UCSD-AML1 (cell line): Measurements from ENCODE around the gene PRPS2.

Experiments
- DNase-seq: peaks from one replicate; lab custom pipeline; 2025; ENCODE audit not compliant: unreplicated experiment; lab: John Stamatoyannopoulos, UW

Gene PRPS2

DNA sequence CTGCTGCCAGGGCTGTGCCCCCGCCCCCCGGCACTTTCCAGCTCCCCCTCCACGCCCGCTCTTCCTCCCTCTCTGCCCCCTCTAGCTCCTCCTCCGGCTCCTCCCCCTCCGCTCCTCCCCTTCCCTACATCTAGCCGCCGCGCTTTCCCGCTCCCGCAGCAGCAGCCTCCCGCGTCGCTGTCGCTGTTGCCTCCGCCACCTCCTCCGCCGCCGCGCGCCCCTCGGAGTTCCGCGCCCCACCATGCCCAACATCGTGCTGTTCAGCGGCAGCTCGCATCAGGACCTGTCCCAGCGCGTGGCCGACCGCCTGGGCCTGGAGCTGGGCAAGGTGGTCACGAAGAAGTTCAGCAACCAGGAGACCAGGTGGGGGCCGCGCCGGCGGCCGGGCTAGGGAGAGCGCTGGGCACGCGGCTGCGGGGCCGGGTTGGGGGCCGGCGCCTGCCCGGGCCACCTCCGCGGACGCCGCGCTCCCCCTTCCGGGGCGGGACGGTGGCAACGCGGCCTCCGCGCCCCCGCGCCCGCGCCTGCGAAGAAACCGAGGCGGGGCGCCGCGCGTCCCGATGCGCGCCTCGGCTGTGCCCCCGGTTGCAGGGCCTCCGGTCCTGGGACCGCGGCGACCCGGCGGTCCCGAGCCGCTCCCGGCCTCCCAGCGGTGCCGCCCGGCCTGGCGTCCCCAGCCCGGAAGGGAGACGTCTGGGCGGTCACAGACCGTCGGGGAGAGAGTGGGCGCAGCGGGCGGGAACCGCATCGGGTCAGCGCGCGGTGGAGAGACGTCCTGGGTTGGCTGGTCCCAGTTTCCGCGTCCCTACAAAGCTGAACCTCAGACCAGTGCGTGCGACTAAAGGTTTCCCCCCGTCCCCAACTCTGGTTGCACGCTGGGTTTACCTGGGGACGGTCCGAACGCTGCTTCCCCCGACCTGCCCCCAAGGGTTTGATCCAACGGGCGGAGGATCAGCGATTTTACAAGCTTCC is at the start of gene PRPS2:
Gene PRPS2 (plus strand): TSS at position 156 of the 972 bp plus-strand sequence. CDS start 86 bp downstream, at position 242.
- DNase-seq = peak; percentile 59

DNA sequence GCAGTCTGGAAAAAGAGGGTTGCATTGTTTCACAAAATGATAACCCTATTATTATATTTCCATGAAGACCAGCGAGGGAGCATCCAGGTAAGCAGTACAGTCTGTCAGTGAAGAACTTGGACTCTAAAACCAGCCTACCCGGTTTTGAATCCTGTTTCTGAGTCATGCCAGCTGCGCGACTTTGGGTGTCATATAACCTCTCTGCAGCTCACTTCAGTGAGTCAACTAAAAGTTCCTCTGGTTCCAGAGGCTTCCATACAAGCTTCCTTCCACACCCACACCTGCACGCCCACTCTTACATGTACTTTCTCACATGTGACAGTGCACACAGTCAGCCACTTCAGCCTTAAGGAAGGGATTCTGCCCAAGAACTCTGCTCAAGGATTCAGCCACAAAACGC is 49.8 kb upstream of the PRPS2 start:
- DNase-seq = no peak

DNA sequence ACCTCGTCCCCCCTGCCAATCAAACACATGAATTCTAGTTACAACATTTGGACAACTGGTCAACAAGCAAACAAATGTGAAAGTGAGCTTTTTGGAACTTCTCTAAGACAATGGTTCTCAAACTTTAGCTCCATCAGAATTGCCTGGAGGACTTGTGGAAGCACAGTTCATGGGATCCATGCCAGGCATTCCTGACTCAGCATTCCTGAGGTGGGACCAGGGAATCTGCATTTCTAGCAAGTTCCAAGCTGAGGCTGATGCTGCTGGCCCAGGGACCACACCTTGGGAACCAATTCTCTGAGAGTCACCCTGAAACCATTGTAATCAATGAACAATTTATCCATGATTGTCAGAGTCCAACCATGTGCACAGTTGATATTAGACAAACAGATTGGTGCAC is 43.8 kb upstream of the PRPS2 start:
- DNase-seq = no peak

DNA sequence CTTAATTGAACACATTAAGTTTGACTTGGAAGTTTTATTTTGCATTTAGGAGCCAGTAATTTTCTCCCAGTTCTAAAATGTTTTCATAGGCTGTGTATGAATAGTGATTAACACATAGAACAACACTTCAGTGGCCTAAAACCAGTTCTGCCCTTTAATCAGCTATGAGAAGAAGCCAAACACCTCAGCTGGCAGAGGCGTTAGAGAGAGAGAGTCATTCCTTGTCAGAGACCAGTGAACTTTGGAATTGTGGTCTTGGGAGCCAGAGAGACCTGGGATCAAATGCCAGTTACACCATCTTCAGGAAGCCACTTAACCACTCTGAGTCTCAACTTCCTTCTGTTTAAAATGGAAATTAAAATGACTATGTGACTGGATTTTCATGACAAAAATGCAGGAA is 39.3 kb upstream of the PRPS2 start:
- no peak for DNase-seq

DNA sequence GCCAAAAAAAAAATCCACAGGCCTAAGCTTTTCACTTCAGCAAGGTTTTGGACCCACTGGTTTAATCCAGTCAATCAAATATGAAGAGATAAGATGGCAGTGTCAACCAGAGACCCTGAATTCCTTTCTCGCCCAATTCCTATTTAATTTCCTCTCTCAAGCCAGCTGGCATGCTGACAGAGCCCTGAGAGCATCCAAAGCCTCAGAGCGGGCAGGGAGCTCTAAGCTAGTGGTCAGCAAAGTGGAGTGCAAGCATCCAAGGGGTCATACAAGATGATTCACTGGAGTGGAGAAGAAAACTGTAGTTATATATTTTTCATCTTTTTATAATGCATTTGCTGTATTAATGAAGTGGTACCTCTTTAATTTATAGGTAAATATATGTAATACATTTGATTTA is 37.8 kb upstream of the PRPS2 start:
- DNase-seq = no peak

DNA sequence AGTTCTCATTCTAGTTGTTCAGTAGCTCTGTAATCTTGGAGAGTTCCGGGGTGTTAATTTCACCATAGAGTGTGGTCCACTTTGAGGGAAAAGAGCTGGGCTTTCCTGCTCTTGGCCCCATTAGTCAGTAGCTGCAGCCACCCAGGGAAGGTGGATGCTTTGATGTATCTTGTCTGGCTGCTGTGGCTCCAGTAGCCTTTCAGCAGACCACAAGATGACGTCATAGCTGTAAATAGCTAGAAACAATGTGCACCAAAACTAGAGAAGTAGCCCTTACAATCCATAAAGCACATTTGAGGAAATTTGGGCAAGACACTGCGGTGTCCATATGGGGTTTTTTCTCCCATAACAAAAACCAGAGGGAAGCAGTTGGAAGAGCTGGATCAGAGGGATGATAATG is 32.9 kb upstream of the PRPS2 start:
- no peak for DNase-seq

DNA sequence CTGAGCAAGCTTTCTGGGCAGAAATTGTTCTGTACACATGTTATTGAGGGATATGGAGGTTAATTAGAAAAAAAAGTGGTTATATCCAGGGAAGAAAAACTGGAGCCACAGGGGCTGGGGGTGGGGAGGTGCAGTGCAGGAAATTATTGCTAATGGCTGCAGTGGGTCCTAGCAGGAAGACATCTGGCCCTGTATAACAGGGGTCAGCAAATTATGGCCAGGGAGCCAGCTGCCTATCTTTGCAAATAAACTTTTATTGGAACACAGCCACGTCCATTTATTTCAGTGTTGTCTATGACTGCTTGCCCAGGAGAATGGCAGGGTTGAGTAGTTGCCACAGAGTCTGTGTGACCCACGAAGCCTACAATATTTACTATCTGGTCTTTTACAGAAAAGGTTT is 23.4 kb upstream of the PRPS2 start:
- DNase-seq = no peak

DNA sequence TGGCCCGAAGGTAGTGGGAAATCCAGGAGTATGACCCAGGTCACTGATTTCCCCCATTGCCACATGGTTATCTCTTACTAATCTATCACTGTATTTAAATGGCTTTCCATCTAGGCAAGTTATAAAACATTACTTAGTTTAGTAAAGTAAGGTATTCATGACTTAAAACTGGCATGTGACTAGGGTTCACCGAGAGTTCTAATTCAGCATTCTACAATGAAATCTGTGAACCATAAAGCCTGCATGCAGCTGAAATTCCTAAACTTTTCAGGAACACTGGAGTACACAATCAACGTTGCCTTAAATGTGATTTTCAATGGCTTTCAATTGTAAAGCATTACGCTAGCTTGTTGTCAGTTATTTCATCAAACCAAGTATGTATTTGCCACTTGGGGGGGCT is 22.7 kb upstream of the PRPS2 start:
- no peak for DNase-seq

DNA sequence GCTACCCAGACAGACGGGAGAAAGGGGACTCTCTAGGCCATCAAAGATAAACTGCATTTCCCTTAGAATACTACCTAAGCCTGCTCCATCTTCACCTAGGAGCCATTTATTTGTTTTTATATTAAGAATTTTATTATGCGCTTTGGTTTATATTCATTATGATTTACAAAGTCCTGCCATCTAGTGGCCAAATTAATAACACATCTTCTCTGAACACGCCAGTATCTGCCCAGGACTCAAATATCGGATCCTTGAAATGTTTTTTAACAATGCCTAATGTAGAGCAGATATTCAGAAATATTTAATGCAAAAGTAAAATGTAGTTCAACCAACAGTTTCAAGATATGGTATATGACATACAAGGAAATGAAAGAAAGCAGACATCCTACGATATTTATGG is 20.8 kb upstream of the PRPS2 start:
- no peak for DNase-seq

DNA sequence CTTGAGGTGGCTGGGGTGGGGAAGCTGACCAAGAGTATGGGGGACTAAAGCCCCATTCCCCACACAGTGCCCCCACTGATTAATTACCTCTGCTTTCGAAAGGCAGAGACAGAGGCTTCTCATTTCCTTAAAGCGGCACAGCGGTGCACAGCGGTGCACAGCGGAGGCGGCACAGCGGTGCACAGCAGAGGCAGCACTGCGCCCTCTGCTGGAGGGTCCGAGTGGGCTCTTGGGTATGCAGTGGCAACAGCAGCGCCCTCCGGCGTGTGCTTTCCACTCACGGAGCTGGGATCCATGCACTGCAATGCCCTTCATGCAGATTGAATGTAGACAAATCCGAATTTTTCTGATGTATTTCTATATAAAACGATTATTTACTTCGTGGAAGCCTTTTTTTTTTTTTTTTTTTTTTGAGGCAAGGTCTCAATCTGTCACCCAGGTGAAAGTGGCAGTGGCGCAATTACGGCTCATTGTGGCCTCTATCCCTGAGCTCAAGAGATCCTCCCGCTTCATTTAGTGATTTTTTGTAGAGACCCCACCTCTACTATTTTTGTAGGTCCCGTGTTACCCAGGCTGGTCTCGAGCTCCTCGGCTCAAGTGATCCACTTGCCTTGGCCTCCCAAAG is 19.7 kb upstream of the PRPS2 start:
- peak; percentile 77 for DNase-seq

DNA sequence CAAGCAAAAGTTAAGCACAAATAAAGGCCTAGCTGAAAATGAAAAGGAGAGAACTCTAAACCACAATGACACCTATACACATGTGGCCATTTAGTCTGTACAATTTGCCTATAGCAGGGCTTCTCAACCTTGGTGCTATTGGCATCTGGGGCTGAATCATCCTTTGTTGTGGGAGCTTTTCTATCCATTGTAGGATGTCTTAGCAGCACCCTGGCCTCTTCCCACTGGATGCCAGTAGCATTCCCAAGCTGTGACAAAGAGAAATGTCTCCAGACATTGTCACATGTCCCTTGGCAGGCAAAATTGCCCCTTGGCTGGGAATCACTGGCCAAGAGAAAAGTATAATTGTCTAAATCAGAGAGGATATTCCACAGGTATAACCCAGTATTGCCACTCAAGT is 13.5 kb upstream of the PRPS2 start:
- DNase-seq = no peak

DNA sequence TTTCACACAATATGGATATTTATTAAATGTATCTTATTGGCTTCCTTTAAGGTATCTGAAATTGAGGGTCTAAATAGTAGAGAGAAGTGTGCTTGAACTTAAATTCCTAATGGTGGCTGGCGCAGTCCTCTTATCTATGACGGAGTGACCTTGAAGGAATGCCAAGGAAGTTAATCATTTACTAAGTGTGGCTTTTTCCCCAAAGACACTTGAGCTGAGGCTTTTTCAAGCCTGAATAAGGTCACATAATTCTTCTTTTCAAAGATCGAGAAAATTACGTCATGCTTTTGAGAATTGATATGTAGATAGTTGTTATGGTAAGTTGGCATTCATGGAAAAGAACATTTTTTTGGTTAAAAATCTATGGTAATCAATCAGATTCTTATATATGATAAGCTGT is 11.7 kb upstream of the PRPS2 start:
- DNase-seq = no peak

DNA sequence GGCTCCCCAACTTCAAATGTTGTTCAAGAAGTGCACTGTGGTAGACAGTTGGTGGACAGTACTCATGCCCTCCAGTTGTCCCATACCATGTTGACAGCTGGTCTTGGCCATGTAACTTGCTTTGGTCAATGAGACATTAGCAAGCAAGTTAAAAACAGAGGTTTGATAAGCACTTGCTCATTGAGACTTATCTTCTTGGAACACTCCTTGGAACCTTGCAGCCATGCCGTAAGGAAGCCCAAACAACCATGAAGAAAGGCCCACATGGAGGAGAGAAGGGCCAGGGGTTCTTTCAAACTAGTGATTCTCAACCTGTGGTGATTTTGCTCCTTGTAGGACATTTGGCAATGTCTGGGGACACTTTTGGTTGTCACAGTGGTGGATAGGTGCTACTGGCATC is 2.6 kb upstream of the PRPS2 start:
- no peak for DNase-seq

DNA sequence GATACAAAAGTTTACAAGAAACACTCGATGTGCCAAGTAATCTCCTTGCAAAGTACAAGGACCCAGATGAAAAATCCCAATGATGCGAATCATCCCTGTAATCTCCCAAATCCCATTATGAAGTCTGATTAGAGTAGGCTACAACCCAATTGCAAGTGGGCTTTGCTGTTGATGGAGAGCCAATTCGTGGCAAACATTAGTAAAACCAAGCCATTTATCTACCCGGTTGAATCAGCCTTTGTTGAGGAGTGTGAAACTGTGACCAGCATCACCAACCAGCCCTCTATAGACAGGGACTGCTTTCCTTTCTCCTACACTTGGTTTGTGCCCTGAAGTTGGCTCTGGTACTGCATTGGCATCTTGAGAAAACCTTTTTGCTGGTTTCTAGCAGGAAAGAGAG is 1.2 kb upstream of the PRPS2 start:
- no peak for DNase-seq

DNA sequence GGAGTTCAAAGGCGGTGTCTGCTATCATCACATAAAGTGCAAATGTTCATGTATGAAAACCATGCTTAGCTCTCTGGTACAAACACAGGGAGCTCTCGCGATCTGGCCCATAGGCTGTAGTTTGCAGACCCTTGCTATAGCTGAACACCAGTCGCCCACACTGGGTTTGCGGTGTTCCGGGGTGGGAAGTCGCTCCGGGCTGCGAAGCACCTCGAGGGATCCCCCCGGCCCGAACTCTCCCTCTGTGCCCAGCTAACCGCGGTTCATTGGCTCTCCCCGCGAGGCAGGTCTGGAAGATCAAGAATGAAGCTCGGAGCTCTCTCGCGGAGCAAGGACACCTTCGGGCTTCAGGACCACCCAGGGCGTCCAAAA is 341 bp upstream of the PRPS2 start:
- no peak for DNase-seq

DNA sequence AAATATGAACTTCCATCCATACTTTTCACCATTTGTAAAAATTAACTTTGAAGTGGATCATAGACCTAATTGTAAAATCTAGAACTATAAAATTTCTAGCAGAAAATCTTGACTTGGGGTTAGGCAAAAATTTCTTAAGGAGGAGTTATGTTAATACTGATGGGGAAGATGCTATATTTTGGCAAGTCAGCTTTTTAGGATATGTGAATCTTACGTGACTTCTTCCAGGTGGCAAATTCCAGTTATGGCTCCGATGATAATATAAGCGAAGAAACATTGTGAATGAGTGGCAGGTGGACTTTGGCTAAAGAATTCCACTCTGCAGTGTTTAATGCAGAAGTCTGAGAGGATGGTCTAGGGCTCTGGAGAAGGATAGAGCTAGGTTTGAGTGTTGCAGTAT is 1.5 kb downstream of the PRPS2 start:
- DNase-seq = no peak

DNA sequence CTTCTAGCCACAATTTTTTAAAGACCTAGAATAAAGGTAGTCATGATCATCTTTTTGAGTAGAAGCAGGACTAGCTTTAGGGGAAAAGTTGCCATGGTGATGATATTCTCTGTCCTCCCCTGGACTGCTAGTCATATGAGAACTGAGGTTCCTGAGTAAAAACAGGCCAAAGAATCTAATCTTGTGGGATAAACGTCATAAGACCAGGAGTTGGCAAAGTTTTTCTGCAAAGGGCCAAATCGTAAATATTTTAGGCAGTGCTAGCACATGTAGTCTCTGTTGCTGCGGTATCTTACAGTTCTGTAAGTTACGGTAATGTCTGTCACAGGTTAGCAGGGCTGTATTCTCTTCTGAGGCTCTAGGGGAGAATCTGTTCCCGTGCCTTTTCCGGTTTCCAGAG is 3.4 kb downstream of the PRPS2 start:
- no peak for DNase-seq

DNA sequence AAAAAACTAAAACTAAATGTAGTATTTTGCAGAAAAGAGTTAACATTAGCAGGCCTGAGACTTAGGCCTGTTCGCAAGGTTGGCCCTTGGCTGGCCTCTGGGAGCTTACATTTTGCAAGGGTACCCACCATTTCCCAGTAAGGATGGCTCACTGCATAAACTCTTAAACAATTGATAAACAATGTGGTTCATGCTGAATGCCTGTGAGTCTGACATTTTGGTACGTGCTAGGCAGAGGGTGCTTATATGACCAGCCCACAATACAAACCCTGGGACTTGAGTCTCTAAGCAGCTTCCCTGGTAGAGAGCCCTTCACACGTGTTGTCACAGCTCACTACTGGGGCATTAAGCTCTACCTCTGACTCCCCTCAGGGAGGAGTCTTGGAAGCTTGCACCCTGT is 7.4 kb downstream of the PRPS2 start:
- no peak for DNase-seq

DNA sequence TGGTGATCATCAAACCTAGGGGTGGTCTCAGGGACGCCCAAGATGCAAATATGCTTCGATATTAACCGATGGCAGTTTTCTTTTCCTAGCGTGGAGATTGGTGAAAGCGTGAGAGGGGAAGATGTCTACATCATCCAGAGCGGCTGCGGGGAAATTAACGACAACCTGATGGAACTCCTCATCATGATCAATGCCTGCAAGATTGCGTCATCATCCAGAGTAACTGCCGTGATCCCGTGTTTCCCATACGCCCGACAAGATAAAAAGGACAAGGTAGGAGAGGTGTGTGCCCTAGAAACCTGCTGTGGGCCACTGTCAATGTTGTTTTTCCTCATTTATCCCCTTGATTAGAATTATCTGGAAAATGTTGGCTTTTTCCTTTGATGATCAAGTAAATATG is 7.9 kb downstream of the PRPS2 start:
- DNase-seq = no peak

DNA sequence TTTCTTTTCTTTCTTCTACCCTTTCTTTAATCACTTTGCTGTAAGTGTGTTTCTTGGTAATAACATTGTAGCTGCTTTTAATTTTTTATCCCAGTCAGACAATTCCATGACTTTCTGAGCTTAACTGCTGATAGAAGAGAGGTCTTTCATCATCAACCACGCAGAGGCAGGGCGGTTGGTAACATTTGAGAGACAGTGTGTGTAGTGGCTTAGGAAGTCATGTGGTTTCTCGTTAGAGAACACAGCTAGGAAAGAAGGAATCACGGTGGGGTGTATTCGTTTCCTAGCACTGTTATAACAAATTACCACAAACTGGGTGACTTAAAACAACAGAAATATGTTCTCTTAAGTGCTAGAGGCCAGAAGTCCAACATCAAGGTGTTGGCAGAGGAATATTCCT is 11.5 kb downstream of the PRPS2 start:
- DNase-seq = no peak

DNA sequence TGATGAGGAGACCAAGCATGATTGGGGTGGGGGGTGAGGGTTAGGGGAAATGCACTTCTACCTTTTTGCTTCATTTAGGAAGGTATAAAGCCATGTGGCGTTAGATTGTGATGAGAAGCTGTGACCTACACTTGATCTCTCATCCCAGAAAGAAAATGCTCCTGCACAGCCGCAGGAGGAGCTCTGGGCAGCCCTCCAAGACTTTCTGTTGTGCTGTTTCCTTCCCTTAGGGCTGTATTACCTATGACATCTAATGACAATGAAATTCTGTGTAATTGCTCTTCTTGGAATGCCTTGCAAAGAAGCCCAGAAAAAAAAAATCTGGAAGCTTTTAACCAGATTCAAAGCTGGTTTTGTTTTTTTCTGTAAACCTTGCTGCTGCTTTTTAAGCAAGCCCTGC is 13.4 kb downstream of the PRPS2 start:
- no peak for DNase-seq

DNA sequence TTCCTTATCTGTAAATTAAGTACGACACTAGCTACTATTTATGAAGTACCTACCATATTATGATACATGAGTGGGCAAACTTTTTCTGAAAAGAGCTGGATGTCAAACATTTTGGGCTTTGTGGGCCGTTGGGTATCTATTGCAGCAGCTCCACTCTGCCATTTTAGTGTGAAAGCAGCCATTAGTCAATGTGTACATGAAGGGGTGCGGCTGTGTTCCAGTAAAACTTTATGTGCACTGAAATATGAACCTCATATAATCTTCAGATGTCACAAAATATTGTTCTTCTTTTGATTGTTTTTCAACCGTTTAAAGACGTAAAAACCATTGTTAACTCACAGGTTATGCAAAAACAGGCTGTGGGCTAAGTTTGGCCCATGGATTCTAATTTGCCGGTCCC is 14.1 kb downstream of the PRPS2 start:
- no peak for DNase-seq

DNA sequence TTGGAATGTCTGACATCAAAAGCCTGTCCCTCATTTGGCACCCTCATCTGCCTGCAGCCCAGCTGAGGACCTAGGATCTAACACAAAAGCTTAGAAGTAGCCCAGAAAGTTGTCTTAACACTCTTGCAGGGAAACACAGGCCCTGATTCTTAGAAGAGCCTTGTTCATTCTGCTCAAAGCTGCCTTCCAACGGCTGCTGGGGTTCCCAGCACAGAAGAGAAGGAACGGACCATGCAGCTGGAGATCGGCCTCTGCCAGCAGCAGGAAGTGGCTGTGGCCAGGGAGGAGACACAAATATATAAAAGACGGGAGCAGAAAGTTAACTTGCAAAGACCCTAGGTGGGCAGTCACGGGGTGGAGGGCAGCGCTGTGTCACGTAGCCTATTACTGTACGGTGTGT is 20.4 kb downstream of the PRPS2 start:
- no peak for DNase-seq
